Fibroblast of lung (primary cell): ENCODE measurements around the gene RIC8B.

ENCODE experiments used
- CTCF ChIP-seq, 2 donors: IDR thresholded peaks in 1 of 2; conservative IDR thresholded peaks in 1 of 2; 1 replicate in 1 of 2; 2 replicates in 1 of 2; pipeline ENCODE4 v1.5.1; 2011 to 2012; ENCODE audit warnings: low read length in 2 of 2, control low read depth in 1 of 2, inconsistent platforms in 1 of 2, low read depth in 1 of 2, mild to moderate bottlenecking in 1 of 2
- EZH2 ChIP-seq: IDR thresholded peaks from 2 replicates; pipeline ENCODE4 v1.5.1; 2012; ENCODE audit warnings: low read length, control low read depth, mild to moderate bottlenecking; ENCODE audit errors: missing control alignments

DNA sequence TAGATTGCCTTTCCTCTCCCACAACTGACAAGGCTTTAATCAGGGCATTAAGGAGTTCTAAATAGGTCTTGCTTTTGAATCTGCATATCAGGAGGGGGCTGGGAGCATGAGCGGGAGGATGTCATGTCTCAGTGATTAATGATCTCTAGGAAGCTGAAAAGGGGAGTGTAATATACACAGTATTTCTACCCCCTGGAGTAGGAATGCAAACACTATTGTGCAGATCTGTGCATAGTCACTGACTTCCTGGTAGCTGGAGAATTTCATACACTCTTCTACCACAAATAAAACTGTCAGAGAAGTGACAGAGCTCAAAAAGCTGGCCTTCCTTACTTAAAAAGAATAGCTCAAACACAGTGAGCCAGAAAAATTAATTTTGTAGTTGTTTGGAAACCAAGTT lies 65.8 kb downstream of the RIC8B start:
- no peak for TF ChIP-seq CTCF (conservative IDR thresholded peaks at IDR 0.05 in 1 of 2, IDR thresholded peaks at IDR 0.05 in 1 of 2; ENCODE audit: low read depth in 1 of 2, low read length in 2 of 2)
- TF ChIP-seq EZH2: no peak
